ENCODE measurements around the gene TM9SF2.

The TM9SF2 gene

DNA sequence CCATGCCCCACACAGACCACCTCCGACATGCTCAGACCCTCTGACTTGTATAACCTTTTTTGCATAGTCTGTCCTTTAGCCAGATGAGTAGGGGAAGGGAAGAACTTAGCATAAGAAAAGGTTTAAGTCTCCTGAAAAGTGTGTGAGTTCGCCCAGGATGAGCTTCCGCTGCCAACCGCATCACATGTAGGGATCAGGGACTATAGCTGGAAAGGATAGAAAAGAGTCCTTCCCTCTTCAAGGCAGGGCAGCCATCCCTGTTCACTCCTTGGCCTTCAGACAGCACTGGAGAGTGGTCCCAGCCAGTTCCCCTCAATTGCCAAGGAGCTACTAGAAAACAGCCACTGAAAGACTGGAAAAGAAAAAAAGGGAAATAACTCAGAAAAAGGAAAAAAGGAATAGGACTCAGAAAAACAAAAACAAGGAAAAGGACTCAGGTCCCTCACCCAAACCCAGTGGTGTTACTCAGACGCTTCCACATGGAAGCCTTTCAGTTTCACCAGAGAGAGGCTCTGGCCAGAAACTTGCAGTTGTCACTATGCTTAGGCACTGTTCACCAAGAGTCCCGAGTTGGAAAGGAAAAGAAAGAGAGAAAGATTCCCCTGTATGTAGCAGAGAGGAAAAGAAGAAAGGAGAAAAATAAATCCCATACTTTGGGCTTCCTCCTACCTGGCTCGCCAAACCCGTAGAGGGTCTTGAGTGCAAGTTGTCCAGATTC lies 5.6 kb upstream of the TM9SF2 start:
- no peak for DNase-seq
- intact Hi-C loops (cut with DNase I) = no loop called here

GRCh38 chr13:99496184-99497142 lies 4.8 kb upstream of the TM9SF2 start:
- DNase-seq = peak in 4 of 10 donors; percentile 18 to 33 (median 20)
- intact Hi-C loops (cut with DNase I) = no loop called here

DNA sequence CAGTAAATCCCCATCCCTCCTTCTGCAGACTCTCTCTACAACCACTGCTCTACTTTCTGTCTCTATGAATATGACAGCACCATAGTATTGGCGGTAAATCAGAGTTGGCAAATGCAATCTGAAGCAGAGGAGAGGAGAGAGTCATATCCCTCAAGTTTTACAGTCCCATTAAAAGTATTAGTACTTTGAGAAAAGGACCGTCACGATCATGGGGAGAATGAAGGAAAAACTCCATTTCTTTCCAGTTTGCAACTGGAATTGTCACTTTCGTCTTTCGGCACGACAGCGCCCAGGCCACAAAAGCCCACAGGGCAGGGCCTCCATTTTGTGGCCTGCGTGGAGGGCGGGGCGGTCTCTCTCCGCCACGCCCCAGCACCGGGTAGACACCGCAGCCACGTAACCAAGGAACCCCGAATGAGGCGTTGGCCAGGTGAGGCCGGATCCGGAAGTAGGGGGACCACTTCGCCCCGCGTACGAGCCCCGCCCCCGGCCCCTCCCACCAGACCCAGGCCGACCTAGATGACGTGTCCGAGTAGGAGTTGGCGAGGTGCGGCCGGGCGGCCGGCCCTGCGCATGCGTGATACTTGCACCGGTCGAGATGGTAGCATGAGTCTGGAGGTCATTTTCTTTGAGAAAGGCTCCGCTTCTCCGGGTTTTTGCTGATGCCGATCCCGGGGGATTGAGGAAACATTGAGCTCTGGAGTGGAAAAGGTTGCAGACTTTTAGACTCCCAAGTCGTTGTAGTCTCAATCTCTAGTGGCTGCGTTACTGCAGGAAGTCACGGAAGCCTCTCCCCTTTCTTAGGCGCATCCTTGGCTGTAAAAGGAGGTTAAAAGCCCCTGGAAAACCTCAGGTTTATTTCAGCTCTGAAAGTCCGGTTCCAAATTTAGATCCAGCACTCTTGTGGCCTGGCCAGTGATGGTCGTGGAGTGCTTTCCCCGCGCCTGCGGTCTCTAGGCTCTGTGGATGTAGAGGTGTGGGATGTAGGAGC lies 2.8 kb upstream of the TM9SF2 start:
- intact Hi-C loops (cut with DNase I) = no loop called here
- DNase-seq = peak; percentile 91 to 99 (median 95)

DNA sequence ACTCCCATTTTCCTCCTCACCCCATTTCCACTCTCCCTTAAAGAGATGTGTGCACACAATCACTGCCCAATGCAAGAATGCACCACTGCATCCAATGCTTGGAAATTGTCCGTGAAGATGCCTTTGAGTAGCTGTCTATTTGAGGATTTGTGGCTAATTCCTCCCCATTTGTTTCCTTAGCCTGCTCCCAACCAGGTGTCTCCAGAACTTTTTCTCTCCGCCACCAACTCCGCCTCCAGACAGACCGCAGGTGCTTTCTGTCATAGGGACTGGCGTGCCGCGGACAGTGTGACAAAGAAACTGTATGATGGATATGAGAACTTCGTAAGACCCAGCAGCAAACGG lies 461 bp upstream of the TM9SF2 start:
- intact Hi-C loops (cut with DNase I) = loop anchor here (2.0 kb wide), 2 partner anchors 106 to 300 kb away; partner anchors contain the start of genes CLYBL and UBAC2
- no peak for DNase-seq

GRCh38 chr13:99501848-99502301 lies 603 bp downstream of the TM9SF2 start:
- intact Hi-C loops (cut with DNase I) = loop anchor here (2.0 kb wide), 2 partner anchors 105 to 301 kb away; partner anchors contain the start of genes CLYBL and UBAC2
- peak in 2 of 10 donors; percentile 62 to 82 for DNase-seq

DNA sequence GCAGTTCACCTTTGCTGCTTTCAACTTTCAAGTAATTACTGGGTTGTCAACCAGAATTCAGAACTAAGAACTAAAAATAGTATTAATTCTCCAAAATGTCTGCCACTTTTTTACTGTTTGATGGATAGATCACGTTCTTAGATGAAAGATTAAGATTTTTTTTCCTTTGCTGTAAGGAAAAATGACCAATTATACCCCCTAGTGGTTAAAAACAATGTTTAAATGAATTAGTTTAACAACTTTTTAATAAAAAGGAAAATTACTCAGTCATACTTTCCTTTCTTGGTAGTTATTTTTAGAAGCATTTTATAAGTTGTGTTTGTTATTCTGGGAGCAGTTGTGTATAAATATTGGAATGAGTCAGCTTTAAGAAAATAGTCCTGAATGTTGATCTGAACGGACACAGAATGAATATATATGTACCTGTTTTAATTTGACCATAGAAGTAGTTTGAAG lies 4.6 kb downstream of the TM9SF2 start:
- intact Hi-C loops (cut with DNase I) = no loop called here
- no peak for DNase-seq

DNA sequence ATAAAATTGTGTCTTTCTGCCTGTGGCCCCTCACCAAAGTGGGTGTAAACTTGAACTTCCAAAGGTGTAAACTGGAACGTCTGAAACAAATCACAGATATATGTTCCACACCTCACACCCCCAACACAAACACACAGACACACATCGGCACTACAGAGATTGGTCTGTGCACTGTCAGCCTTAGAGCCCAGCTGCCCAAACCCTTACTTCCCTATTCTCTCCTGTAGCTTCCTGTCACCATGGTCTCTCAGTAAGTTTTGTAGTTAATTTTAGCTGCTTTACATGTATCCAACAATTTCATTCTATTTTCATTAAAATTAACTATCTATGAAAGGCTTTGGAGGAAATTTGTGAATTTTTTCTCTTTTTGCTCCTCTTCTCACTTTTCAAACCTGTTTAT lies 5.4 kb downstream of the TM9SF2 start:
- intact Hi-C loops (cut with DNase I) = no loop called here
- no peak for DNase-seq

GRCh38 chr13:99507054-99507453 lies 5.8 kb downstream of the TM9SF2 start:
- no peak for DNase-seq
- intact Hi-C loops (cut with DNase I) = no loop called here

- intact Hi-C loops (cut with DNase I) = no loop called here
- DNase-seq = no peak
Measured at GRCh38 chr13:99507551-99507950, 6.3 kb downstream of the TM9SF2 start.

GRCh38 chr13:99507986-99508385 lies 6.7 kb downstream of the TM9SF2 start:
- no peak for DNase-seq
- intact Hi-C loops (cut with DNase I) = no loop called here

- DNase-seq = no peak
- intact Hi-C loops (cut with DNase I) = no loop called here
Measured at GRCh38 chr13:99509479-99509878, 8.2 kb downstream of the TM9SF2 start.

DNA sequence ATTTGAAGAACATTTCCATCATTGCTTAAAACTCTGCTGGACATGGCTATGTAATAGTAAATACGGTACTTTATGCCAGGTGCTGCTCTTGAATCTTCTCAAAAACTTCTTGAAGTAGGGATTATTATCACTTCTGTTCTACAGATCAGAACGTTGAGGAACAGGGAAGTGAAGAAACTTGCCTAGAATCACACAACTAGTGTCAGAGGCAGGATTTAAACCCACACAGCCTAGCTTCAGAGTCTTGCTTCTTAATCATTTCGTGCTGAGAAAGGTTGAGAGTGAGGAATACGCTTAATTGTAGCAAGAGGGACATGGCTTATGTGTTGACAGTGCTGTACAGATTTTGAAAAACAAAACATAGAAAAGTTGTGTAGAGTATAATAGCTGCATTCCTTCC lies 13.5 kb downstream of the TM9SF2 start:
- no peak for DNase-seq
- intact Hi-C loops (cut with DNase I) = no loop called here

DNA sequence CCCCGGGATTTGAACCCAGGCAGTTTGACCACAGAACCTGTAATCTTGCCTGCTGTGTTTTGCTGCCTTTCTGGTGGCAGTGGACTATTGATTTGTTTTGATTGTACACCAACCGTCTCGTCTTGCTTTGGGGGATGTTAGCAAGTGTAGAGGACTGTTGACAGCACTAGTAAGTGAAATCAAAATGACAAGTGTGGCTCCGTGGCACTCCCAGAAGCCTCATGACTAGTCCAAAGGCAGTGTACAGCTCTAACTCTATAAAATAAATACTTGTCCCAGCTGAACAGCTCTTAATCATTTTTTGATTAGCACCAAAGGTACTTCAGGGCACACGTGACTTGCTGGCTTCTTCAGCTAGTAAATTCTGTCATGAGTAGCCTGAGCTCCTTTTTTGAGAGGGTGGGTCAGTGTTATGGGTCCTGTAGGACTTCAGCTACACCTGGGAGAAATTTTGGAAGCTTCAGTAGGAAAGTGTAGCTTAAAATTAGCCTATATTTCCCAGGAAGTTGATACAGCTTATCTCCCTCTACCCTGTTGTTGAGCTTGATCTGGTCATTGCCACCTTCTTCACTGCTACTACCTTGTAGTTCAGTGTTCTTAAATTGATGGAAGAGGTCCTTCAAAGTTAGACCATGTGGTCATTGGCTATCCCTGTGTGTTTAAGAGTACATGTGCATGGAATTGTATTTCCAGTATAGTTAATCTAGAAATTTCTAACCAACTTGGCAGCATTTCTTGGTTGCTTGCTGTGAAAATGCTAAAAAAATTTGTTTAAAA lies 15.1 kb downstream of the TM9SF2 start:
- no peak for DNase-seq
- intact Hi-C loops (cut with DNase I) = no loop called here

DNA sequence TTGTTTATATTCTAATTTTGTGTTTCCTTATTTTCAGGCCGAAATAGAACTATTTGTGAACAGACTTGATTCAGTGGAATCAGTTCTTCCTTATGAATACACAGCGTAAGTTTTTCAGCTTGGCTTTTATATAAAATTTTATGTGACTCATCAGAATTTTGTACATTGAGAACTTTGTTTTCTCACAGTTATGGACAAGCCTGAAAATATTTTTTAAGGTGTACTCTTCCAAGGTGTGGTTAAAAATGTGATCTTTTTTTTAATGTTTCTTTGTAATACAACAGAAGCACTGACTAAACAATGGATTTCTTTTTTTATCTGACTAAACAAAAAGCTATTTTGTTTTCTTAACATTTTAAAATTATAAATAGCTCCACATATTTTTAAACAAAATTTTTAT lies 16.3 kb downstream of the TM9SF2 start:
- intact Hi-C loops (cut with DNase I) = no loop called here
- no peak for DNase-seq

DNA sequence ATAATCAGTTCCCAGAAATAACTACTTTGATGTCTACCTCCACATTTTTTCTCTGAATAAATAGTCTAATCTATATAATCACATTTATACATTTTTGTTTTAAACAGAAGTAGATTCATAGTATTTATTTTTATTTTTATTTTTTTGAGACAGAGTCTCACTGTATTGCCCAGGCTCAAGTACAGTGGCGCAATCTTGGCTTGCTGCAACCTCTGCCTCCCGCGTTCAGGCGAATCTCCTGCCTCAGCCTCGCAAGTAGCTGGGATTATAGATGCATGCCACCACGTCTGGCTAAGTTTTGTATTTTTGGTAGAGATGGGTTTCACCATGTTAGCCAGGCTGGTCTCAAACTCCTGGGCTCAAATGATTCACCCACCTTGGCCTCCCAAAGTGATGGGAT lies 16.7 kb downstream of the TM9SF2 start:
- intact Hi-C loops (cut with DNase I) = no loop called here
- no peak for DNase-seq

DNA sequence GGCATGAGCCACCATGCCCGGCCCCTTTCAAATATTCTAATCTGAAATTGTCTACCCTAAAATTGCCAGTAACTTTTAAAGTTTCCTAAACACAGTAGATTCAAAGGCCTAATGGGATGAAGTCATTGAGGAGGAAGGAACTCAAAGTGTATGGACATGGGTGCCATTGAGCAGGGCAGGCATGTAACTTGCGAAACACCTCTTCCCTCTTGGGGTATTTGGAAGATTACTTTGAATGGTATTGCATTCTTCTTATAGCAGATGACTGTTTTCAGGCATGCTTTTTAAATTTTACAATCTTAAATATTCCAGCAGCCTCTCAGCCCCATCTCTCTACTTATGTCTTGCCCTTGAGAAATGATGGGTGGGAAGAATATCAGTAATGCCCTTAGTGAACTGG lies 21.0 kb downstream of the TM9SF2 start:
- DNase-seq = no peak

DNA sequence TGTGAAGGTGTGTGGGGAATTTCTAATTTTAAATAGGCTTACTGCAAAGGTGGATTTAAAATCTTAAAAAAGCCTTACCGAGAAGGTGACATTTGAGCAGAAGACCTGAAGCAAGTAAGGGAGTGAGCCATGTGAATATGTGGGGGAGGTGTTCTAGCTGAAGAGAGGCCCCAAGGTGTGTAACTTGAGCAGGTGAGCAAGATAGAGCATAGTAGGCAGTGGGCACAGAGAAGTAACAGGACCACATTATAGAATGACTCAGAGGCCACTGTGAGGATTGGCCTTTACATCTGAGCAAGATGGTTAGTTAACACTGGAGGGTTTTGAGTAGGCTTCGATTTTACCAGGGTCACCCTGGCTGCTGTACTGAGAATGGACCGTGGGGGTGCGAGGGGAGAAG lies 22.6 kb downstream of the TM9SF2 start:
- intact Hi-C loops (cut with DNase I) = no loop called here
- DNase-seq = no peak

More for the DNA sequence above, 21.0 kb downstream of the TM9SF2 start:
- intact Hi-C loops (cut with DNase I) = no loop called here

DNA sequence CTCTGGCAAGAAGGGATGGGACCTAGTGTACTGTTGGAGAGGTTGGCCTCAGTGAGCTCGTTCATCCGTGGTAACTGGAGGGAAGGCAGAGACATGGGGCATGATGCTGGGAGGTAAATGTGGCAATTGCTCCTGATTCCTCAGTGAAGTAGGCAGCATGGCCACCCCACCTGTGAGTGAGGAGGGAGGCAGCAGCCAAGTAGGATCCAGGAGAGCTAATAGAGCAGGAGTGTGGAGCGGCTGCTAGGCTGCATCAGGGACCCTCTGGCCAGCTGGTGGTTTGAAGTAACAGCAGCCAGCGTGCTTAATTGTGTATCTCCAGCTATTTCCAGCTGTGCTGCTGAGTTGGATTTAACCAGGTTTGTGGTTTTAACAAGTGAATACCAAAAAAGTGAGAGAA lies 24.7 kb downstream of the TM9SF2 start:
- intact Hi-C loops (cut with DNase I) = no loop called here
- DNase-seq = no peak

GRCh38 chr13:99526549-99526948 lies 25.3 kb downstream of the TM9SF2 start:
- intact Hi-C loops (cut with DNase I) = no loop called here
- DNase-seq = no peak
